ENCODE results near the gene NELL1. TPM values are rescaled to one million over a fixed set of nuclear protein-coding genes. Genes with fewer than 3 reads are reported as not detected.

Gene NELL1
- total and polyA plus RNA-seq, 4 donors = 0.05 to 0.31 (median 0.12) TPM; not detected in 1

DNA sequence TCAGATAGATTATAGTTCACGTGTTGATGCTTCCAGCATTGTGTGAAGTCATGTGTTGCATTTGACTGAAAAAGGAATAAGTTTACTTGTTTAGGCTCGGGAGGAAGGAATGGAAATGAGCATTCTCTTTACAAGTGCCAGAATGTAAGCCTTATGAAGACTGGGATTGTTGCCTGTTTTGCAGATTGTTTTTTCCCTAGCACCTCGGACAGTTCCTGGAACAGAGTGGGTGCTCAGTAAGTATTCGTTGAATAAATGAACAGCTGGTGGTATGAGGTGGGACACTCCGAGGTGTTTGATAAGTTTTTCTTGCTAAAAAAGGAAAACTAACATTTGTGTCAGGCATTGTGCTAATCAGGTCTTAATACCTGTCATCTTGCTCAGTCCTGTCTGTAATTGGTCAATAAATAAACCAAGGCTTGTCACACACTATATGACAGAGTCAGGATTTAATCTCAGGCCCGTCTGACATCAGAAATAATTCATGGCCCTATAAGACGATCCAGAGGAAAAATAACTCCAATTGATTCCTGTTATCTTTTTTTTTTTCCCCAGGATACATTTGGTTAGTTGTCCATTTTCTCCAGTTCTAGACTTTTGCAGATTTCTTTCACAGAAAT, 304.7 kb downstream of the NELL1 start:
- H3K36me3 ChIP-seq (ENCODE audit: control insufficient read depth in 4 of 4, insufficient read depth in 4 of 4, low read length in 4 of 4) = no peaks in the 10 kb centered on the region
- no peak overlapping the region for H3K9ac ChIP-seq (ENCODE audit: insufficient read depth in 1 of 2, low read length in 2 of 2)
- 56 to 63% methylated on average over 7 of the region's 7 CpGs for WGBS, 2 donors
- DNase-seq (peak in 1 of 3 donors; percentile 8), ATAC-seq (ENCODE audit: insufficient read depth, low FRiP score) (no peak)
- TF ChIP-seq, protein P1, sequence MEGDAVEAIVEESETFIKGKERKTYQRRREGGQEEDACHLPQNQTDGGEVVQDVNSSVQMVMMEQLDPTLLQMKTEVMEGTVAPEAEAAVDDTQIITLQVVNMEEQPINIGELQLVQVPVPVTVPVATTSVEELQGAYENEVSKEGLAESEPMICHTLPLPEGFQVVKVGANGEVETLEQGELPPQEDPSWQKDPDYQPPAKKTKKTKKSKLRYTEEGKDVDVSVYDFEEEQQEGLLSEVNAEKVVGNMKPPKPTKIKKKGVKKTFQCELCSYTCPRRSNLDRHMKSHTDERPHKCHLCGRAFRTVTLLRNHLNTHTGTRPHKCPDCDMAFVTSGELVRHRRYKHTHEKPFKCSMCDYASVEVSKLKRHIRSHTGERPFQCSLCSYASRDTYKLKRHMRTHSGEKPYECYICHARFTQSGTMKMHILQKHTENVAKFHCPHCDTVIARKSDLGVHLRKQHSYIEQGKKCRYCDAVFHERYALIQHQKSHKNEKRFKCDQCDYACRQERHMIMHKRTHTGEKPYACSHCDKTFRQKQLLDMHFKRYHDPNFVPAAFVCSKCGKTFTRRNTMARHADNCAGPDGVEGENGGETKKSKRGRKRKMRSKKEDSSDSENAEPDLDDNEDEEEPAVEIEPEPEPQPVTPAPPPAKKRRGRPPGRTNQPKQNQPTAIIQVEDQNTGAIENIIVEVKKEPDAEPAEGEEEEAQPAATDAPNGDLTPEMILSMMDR (IDR thresholded peaks at IDR 0.05; ENCODE audit: control extremely low read depth, extremely low read depth) = no peak
- no peaks in the 10 kb centered on the region for H3K27me3 ChIP-seq (ENCODE audit: control insufficient read depth in 3 of 3, insufficient read depth in 3 of 3, low read length in 2 of 3)
- no peak overlapping the region for H3K27ac ChIP-seq (ENCODE audit: low read depth in 1 of 2, low read length in 1 of 2)
- H3K9me3 ChIP-seq (ENCODE audit: control insufficient read depth in 4 of 4, insufficient read depth in 3 of 4, low read length in 3 of 4) = no peaks in the 10 kb centered on the region
- no peak overlapping the region for H3K4me3 ChIP-seq
- H3K4me1 ChIP-seq (ENCODE audit: control insufficient read depth in 5 of 5, insufficient read depth in 5 of 5, low read length in 5 of 5) = no peaks in the 10 kb centered on the region

DNA sequence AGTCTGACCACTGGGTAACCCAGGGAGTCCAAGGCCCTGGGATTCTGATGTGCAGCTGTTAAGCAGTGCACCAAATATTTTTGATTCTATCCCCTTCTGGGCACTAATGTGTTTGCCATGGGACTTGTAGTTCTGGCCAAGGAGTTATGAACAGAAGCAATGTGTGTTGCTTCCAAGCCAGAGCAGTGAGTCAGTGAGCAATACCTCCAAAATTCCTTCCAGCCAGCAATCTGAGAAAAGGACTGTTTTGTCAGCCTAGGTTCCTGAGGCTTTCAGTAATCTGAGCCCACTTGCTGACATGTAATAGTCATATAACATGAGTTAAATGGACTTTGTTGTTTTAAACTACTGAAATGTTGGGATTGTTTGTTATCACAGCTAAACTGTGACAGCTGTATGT, 311.4 kb downstream of the NELL1 start:
- no peak overlapping the region for H3K27ac ChIP-seq (ENCODE audit: low read depth in 1 of 2, low read length in 1 of 2)
- H3K4me1 ChIP-seq (ENCODE audit: control insufficient read depth in 5 of 5, insufficient read depth in 5 of 5, low read length in 5 of 5) = no peaks in the 10 kb centered on the region
- no peaks in the 10 kb centered on the region for H3K36me3 ChIP-seq (ENCODE audit: control insufficient read depth in 4 of 4, insufficient read depth in 4 of 4, low read length in 4 of 4)
- DNase-seq (no peak), ATAC-seq (ENCODE audit: insufficient read depth, low FRiP score) (no peak)
- H3K9me3 ChIP-seq (ENCODE audit: control insufficient read depth in 4 of 4, insufficient read depth in 3 of 4, low read length in 3 of 4) = no peaks in the 10 kb centered on the region
- H3K27me3 ChIP-seq (ENCODE audit: control insufficient read depth in 3 of 3, insufficient read depth in 3 of 3, low read length in 2 of 3) = no peaks in the 10 kb centered on the region
- H3K9ac ChIP-seq (ENCODE audit: insufficient read depth in 1 of 2, low read length in 2 of 2) = no peak overlapping the region
- no peak overlapping the region for H3K4me3 ChIP-seq
- TF ChIP-seq, protein P1 (IDR thresholded peaks at IDR 0.05; ENCODE audit: control extremely low read depth, extremely low read depth) = no peak

DNA sequence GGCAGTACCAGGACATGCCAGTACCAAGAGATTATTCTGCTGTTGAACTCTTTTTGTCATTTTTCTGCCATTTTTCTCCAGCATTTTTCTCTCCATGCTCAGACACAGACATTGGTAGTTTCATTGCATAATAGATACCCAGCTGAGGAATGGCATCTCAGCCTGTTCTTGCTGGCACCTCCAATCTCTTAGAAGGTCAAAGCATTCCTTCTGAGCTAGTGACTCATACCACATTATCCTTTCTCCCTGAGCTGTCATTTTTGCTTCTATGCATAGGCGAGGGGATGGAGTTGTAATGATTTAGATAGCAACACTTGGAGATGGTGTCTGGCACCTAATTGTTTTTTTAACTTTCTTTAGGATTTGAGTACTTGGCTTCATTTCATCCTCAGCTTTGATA, 321.1 kb downstream of the NELL1 start:
- no peak for ATAC-seq (ENCODE audit: insufficient read depth, low FRiP score)
- H3K9ac ChIP-seq (ENCODE audit: insufficient read depth in 1 of 2, low read length in 2 of 2) = no peak overlapping the region

More for the DNA sequence above, 321.1 kb downstream of the NELL1 start:
- TF ChIP-seq, protein P1 (IDR thresholded peaks at IDR 0.05; ENCODE audit: control extremely low read depth, extremely low read depth) = no peak
- DNase-seq = no peak
- Histone ChIP-seq H3K27ac (ENCODE audit: low read depth in 1 of 2, low read length in 1 of 2) (no peak overlapping the region), H3K4me1 (ENCODE audit: control insufficient read depth in 5 of 5, insufficient read depth in 5 of 5, low read length in 5 of 5) (no peaks in the 10 kb centered on the region), H3K9me3 (ENCODE audit: control insufficient read depth in 4 of 4, insufficient read depth in 3 of 4, low read length in 3 of 4) (peaks cover 0 to 2% (median 0%) of the 10 kb centered on the region in 4 donors), H3K4me3 (no peak overlapping the region), H3K27me3 (ENCODE audit: control insufficient read depth in 3 of 3, insufficient read depth in 3 of 3, low read length in 2 of 3) (no peaks in the 10 kb centered on the region), H3K36me3 (ENCODE audit: control insufficient read depth in 4 of 4, insufficient read depth in 4 of 4, low read length in 4 of 4) (no peaks in the 10 kb centered on the region)
- 75 to 90% methylated on average over 1 of the region's 1 CpG for WGBS, 2 donors
